MM.1S (cell line): Measurements from ENCODE around the gene HMOX2.

Experiments used
- EZH2 ChIP-seq: fragments of 300-600 bp; sonication (generic); optimal IDR thresholded peaks from 2 replicates; pipeline ENCODE3; 2017; ENCODE audit warnings: low read depth, mild to moderate bottlenecking, antibody characterized with exemption, low read length, mixed read lengths
- EZH2phosphoT487 ChIP-seq: fragments of 300-600 bp; sonication (generic); IDR thresholded peaks from 2 replicates; pipeline ENCODE4 v1.6.1; 2018; ENCODE audit warnings: antibody characterized with exemption, low read length
- TF ChIP-seq, protein P1 (sequence below): fragments of 300-600 bp; sonication (generic); IDR thresholded peaks from 2 replicates; pipeline ENCODE4 v1.5.1; 2016; ENCODE audit warnings: antibody characterized with exemption, low read length, mixed read lengths

DNA sequence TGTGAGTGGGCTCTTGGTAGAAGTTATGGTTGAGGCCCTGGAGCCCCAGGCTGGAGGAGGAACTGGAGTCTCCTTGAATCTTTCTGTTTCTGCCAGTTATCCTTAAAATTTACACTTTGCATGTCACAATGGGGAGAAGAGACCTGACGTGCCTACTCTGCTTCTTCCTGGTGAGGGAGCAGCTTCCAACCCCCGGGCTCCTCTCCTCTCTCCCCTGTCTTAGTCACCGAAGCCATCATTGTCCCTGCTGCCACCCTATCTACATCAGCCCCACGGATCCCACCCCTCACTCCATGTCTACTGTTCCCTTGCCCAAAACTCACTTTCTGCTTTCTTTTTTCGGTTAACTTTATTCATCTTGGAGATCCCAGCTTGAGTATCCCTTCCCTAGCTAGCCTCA is 32.9 kb upstream of the HMOX2 start:
- TF ChIP-seq, protein P1, sequence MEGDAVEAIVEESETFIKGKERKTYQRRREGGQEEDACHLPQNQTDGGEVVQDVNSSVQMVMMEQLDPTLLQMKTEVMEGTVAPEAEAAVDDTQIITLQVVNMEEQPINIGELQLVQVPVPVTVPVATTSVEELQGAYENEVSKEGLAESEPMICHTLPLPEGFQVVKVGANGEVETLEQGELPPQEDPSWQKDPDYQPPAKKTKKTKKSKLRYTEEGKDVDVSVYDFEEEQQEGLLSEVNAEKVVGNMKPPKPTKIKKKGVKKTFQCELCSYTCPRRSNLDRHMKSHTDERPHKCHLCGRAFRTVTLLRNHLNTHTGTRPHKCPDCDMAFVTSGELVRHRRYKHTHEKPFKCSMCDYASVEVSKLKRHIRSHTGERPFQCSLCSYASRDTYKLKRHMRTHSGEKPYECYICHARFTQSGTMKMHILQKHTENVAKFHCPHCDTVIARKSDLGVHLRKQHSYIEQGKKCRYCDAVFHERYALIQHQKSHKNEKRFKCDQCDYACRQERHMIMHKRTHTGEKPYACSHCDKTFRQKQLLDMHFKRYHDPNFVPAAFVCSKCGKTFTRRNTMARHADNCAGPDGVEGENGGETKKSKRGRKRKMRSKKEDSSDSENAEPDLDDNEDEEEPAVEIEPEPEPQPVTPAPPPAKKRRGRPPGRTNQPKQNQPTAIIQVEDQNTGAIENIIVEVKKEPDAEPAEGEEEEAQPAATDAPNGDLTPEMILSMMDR = no peak
- TF ChIP-seq EZH2phosphoT487 (no peak), EZH2 (no peak)
